GM12872 (cell line): ENCODE results near the gene PIPOX.

Experiments used
- TF ChIP-seq, protein P1 (sequence below): IDR thresholded peaks from 3 replicates; pipeline ENCODE4 v1.5.1; 2011; ENCODE audit warnings: low read depth, mild to moderate bottlenecking, low read length, moderate library complexity; ENCODE audit not compliant: insufficient read depth

PIPOX gene

GRCh38 chr17:29043539-29044145 is 701 bp downstream of the PIPOX start:
- TF ChIP-seq, protein P1, sequence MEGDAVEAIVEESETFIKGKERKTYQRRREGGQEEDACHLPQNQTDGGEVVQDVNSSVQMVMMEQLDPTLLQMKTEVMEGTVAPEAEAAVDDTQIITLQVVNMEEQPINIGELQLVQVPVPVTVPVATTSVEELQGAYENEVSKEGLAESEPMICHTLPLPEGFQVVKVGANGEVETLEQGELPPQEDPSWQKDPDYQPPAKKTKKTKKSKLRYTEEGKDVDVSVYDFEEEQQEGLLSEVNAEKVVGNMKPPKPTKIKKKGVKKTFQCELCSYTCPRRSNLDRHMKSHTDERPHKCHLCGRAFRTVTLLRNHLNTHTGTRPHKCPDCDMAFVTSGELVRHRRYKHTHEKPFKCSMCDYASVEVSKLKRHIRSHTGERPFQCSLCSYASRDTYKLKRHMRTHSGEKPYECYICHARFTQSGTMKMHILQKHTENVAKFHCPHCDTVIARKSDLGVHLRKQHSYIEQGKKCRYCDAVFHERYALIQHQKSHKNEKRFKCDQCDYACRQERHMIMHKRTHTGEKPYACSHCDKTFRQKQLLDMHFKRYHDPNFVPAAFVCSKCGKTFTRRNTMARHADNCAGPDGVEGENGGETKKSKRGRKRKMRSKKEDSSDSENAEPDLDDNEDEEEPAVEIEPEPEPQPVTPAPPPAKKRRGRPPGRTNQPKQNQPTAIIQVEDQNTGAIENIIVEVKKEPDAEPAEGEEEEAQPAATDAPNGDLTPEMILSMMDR = no peak

DNA sequence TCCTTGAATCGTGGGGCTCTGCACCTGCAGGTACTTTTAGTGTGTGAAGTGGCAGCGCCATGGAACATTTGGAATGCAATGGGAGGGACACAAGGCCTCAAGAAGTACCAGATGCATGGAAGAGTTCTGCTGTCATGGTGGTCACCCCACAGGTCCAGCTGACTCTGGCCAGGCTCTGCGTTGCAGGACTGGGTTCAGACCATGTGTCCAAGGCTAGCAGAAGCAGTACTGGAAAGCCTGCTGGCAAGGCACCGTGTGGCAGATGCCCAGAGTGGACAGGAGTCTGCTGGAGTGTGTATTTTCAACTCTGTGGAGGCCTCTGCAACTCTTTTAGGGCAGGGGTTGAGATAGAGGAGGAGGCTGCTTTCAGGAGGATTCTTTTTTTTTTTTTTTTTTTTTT is 2.1 kb downstream of the PIPOX start:
- TF ChIP-seq, protein P1 = no peak

DNA sequence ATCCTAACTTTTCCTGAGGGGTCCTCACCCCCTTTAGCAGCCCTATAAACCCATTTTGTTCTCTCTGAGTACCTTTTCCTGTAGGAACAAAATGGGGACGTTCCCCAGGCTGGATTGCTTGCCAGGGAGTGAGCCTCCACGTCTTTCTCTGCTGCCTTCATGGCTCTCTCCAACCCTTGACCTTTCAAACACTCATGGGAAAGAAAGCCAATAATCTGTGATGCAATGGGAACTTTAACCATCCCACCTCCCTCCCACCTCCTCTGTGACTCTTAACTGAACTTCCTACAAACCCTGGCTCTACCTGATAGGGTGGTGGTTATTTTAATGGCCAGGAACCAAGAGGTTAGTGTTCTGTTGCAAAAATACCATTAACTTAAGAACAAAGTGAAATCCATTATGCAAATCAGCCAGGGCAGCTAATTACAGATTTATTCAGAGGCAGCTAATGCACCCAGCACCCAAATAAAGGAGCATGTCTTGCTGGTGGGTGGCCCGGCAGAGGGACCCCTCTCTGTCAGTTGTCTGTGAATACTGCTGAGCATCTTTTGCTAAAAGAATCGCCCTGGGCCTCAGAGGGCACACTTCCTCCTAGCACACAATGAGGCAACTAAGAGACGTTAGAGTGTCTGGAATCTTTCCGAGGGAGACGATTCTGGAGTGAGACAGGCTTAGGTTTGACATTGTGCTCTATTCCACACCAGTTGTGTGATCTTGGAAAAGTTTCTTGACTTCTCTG is 3.0 kb downstream of the PIPOX start:
- TF ChIP-seq, protein P1 = no peak

DNA sequence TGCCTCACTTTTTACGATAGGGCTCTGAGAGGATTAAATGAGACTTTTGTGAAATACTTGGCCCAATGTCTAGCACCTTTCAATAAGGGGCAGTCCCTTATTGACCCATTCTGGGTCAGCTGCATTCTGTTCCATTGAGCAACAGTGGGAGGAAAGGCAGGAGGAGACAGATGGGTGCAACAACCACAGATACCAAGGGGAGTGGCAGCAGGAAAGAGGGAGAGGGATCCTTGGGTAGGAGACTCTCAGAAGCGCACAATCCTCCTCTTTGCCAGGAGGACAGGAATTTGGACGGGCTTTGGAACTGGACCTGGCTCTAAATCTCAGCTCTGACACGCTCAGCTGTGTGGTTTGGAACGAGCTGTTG is 3.5 kb downstream of the PIPOX start:
- TF ChIP-seq, protein P1 = no peak

DNA sequence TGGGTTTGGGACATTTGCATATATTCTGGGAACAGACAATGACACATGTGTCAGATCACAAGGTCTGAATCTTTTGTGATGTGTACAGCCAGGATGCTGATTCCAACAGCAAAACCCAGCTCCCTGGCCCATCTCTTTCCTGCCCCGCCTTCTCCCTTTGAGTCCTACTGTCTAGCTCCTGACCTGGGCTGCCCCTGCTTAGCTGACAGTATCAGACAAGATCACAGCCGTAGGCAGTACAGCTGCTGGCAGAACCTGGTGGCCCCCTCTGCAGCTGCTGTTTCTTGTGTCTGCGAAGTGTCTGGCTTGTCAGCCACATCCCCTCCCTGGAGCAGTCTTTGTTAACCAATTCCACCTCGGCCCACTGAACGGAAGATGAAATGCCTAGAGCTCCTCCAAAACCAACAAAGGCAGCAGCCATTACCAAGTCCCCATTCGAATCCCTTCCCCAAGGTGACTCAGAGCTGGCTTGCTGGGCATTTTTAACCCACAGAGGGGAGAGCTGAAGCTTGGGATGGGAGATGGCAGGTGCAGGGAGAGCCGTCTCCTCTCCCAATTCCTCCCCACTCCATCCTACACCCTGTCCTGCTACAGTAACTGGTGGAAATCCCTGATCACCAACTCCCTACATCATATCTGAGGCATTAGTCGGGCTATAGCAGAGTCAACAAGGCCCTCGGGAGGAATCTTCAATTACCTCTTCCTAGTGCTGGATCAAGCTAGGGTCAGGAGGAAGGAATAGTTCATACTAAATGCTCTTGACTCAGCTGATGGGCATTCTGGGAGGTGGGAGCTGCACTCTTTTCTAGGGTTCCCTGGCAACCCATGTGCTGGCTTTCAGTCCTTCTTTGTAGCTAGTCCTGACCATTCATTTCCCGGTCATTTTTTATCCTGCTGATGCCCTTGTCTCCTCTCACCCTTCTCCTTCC is 5.8 kb downstream of the PIPOX start:
- TF ChIP-seq, protein P1 = no peak

- TF ChIP-seq, protein P1 = no peak
These were observed 6.7 kb downstream of the PIPOX start for GRCh38 chr17:29049541-29050145.

GRCh38 chr17:29050176-29050575 is 7.2 kb downstream of the PIPOX start:
- TF ChIP-seq, protein P1 = no peak
